Activated naive CD8-positive, alpha-beta T cell treated with anti-CD3 and anti-CD28 coated beads, Interleukin-2, amount 50 U/mL, for 24 hours (primary cell): ENCODE results near the gene SKP2.

Experiments
- ATAC-seq: fragments of 150-1000 bp; cut with Tn5 transposase; one replicate; pipeline ENCODE4 v1.10.0; 2021
- DNase-seq: peaks from one replicate; pipeline ENCODE4 v3.0.0; 2021
- H3K27ac Mint-ChIP-seq: one replicate; pipeline ENCODE4 v1.8.0; 2021; ENCODE audit warnings: mild to moderate bottlenecking, mixed read lengths
- H3K27me3 Mint-ChIP-seq: one replicate; pipeline ENCODE4 v1.8.0; 2021; ENCODE audit warnings: mixed read lengths
- H3K36me3 Mint-ChIP-seq: one replicate; pipeline ENCODE4 v1.8.0; 2021; ENCODE audit warnings: low read depth, mixed read lengths
- H3K4me1 Mint-ChIP-seq: one replicate; pipeline ENCODE4 v1.8.0; 2021; ENCODE audit warnings: mixed read lengths
- H3K4me3 Mint-ChIP-seq: one replicate; pipeline ENCODE4 v1.8.0; 2021; ENCODE audit warnings: mild to moderate bottlenecking, moderate library complexity, mixed read lengths
- H3K9me3 Mint-ChIP-seq: one replicate; pipeline ENCODE4 v1.8.0; 2021; ENCODE audit warnings: mixed read lengths

Gene SKP2

DNA sequence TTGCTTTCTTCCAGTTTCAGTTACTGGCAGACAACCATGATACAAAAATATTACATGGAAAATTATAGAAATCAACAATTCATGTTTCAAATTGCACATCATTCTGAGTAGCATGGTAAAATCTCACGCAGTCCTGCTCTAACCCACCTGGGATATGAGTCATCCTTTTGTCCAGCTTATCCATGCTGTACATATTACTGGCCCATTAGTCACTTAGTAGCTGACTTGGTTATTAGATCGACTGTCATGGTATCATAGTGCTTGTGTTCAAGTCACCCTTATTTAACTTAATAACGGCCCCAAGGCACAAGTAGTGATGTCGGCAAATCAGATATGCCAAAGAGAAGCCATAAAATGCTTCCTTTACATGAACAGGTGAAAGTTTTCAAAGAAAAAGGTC lies 48.6 kb downstream of the SKP2 start:
- Mint-ChIP-seq H3K4me1 (peaks cover 2% of the 10 kb centered on the region), H3K27ac (no peak overlapping the region), H3K27me3 (no peaks in the 10 kb centered on the region), H3K36me3 (peaks cover 33% of the 10 kb centered on the region), H3K4me3 (no peak overlapping the region), H3K9me3 (no peaks in the 10 kb centered on the region)
- no peak for ATAC-seq
- DNase-seq, result no peak

- ATAC-seq, result no peak
- Mint-ChIP-seq H3K27ac (no peak overlapping the region), H3K36me3 (peaks cover 27% of the 10 kb centered on the region), H3K4me1 (peaks cover 2% of the 10 kb centered on the region), H3K9me3 (no peaks in the 10 kb centered on the region), H3K27me3 (no peaks in the 10 kb centered on the region), H3K4me3 (no peak overlapping the region)
- DNase-seq, result no peak
These were observed 50.6 kb downstream of the SKP2 start for GRCh38 chr5:36202521-36202961.

DNA sequence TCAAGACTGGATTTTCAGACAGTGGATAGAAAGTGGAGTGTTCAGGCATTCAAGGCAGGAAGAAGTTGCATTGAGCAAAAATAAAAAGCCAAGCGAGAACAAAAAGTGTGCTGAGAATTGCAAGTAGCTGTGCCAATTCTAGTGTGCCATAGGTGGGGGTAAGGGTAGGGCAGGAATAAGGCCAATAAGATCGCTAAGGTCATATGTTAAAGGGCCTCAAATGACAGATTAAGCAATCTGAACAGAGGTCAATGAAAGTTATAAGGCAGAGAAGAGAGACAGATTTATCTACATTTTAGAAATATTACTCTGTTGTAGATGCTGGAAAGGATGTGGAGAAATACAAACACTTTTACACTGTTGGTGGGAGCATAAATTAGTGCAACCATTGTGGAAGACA lies 53.4 kb downstream of the SKP2 start:
- H3K36me3 Mint-ChIP-seq, result peaks cover 22% of the 10 kb centered on the region
- peaks cover 2% of the 10 kb centered on the region for H3K4me1 Mint-ChIP-seq
- no peak overlapping the region for H3K4me3 Mint-ChIP-seq
- DNase-seq, result no peak
- no peak for ATAC-seq
- no peak overlapping the region for H3K27ac Mint-ChIP-seq
- no peaks in the 10 kb centered on the region for H3K27me3 Mint-ChIP-seq
- H3K9me3 Mint-ChIP-seq, result no peaks in the 10 kb centered on the region

DNA sequence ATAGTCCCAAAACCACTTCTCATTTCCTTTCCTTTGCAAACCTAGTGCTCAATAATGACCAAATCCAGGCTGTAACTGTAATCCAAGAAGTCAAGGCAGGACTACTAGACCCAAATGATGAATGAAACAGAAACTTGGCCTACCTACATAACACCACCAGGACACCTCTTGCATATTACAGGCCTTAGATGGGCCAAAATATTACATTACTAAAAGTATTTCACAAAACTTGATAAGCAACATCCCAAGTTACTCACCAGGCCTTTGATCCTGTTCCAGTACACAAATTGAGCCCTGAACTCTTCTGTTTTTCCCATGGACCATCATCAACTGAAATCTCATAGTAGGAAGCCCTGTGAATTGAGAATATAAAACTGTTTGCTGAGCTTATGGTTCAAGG lies 55.0 kb downstream of the SKP2 start:
- DNase-seq (no peak), ATAC-seq (no peak)
- Mint-ChIP-seq H3K4me1 (peaks cover 2% of the 10 kb centered on the region), H3K27ac (no peak overlapping the region), H3K27me3 (no peaks in the 10 kb centered on the region), H3K4me3 (no peak overlapping the region), H3K9me3 (no peaks in the 10 kb centered on the region), H3K36me3 (peaks cover 24% of the 10 kb centered on the region)

- no peak for ATAC-seq
- Mint-ChIP-seq H3K36me3 (peaks cover 23% of the 10 kb centered on the region), H3K27ac (no peak overlapping the region), H3K4me3 (no peak overlapping the region), H3K27me3 (no peaks in the 10 kb centered on the region), H3K9me3 (no peaks in the 10 kb centered on the region), H3K4me1 (no peaks in the 10 kb centered on the region)
- no peak for DNase-seq
These were observed 56.9 kb downstream of the SKP2 start for GRCh38 chr5:36208786-36209185.

DNA sequence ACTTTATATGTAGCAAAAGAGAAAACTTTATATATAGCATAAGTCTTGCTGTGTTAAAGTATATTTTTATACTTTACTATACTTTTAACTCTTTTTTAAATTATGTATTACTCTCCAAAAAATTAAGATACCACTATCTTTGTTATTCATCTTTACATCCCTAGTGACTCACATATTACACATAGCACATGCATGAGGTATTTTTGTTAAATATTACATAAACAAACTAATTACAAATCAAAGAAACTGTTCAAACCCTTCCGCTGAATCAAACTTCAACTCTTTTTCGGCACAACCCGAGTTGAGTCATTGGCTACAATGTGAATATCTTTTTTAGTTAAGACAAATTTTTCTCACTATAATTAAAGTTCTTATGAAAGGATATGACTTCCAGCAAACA lies 57.8 kb downstream of the SKP2 start:
- Mint-ChIP-seq H3K27ac (no peak overlapping the region), H3K9me3 (no peaks in the 10 kb centered on the region), H3K4me3 (no peak overlapping the region), H3K4me1 (no peaks in the 10 kb centered on the region), H3K27me3 (no peaks in the 10 kb centered on the region), H3K36me3 (peaks cover 24% of the 10 kb centered on the region)
- ATAC-seq, result no peak
- no peak for DNase-seq

DNA sequence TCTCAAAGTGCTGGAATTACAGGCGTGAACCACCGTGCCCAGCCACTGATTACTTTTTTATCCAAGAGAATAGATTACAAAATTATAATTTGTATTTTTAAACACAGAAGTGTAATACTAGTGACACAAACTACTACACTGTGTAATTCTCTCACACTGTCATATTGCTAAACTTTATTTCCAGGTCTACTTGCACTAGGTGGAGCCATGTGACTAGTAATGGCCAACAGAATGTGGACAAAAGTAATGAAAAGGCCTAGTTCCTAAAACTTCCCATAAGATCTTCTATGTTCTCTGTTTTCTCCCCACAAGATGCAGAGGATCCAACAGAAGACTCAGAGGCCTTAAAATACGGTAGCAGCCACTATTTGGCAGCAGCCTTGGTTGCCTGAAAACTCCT lies 62.5 kb downstream of the SKP2 start:
- Mint-ChIP-seq H3K27ac (no peak overlapping the region), H3K4me1 (no peaks in the 10 kb centered on the region), H3K4me3 (no peak overlapping the region), H3K27me3 (no peaks in the 10 kb centered on the region), H3K36me3 (peaks cover 15% of the 10 kb centered on the region), H3K9me3 (no peaks in the 10 kb centered on the region)
- DNase-seq, result no peak
- ATAC-seq, result no peak

- H3K4me1 Mint-ChIP-seq, result no peaks in the 10 kb centered on the region
These were observed 64.0 kb downstream of the SKP2 start for GRCh38 chr5:36215910-36216309.

DNA sequence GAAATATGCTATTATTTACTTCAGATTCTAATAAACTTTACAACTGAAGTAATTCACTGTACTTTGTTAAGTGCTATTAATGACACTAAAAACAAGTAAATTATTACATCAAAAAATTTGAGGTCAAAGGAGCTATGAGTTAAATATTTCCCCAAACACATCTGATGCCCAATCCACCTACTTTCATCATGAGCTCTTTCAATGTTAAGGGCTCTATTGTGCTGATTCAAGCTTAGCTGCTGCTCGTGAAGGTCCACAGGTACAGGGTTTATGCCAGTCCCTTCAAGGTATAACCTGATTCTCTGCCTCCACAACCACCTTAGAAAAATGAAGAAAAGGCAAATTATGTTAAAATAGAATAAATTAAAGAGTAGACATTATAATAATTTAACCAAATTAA lies 65.7 kb downstream of the SKP2 start:
- Mint-ChIP-seq H3K27me3 (no peaks in the 10 kb centered on the region), H3K27ac (no peak overlapping the region), H3K36me3 (peaks cover 21% of the 10 kb centered on the region), H3K4me3 (no peak overlapping the region), H3K4me1 (no peaks in the 10 kb centered on the region), H3K9me3 (no peaks in the 10 kb centered on the region)
- no peak for ATAC-seq
- no peak for DNase-seq

More at GRCh38 chr5:36215910-36216309, 64.0 kb downstream of the SKP2 start:
- no peaks in the 10 kb centered on the region for H3K27me3 Mint-ChIP-seq
- H3K36me3 Mint-ChIP-seq, result peaks cover 19% of the 10 kb centered on the region
- H3K9me3 Mint-ChIP-seq, result no peaks in the 10 kb centered on the region
- DNase-seq (no peak), ATAC-seq (no peak)
- no peak overlapping the region for H3K27ac Mint-ChIP-seq
- H3K4me3 Mint-ChIP-seq, result no peak overlapping the region

GRCh38 chr5:36217988-36218387 lies 66.1 kb downstream of the SKP2 start:
- H3K27me3 Mint-ChIP-seq, result no peaks in the 10 kb centered on the region
- no peak for ATAC-seq

DNA sequence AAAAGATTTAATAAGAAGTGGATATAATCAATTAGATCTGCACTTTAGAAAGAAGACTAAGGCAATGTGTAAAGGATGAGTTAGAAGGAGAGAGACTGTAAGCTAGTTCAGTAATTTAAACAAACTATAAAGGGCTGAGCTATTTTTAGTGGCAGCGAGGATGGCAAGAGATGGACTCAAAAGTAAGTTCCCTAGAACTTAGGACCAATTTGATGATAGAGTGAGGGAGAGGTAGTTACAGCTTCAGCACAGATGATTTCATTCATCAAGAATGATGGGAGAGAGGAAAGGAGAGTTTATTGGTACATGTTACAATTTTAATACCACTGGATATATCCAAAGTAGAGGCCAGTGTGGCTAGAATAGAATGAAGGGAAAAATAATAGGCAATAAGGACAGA lies 70.7 kb downstream of the SKP2 start:
- Mint-ChIP-seq H3K4me3 (no peak overlapping the region), H3K27me3 (no peaks in the 10 kb centered on the region), H3K9me3 (no peaks in the 10 kb centered on the region), H3K27ac (no peak overlapping the region), H3K36me3 (peaks cover 25% of the 10 kb centered on the region), H3K4me1 (no peaks in the 10 kb centered on the region)
- no peak for ATAC-seq
- DNase-seq, result no peak

More at GRCh38 chr5:36217988-36218387, 66.1 kb downstream of the SKP2 start:
- no peaks in the 10 kb centered on the region for H3K4me1 Mint-ChIP-seq
- DNase-seq, result no peak
- H3K4me3 Mint-ChIP-seq, result no peak overlapping the region
- H3K27ac Mint-ChIP-seq, result no peak overlapping the region
- peaks cover 21% of the 10 kb centered on the region for H3K36me3 Mint-ChIP-seq
- H3K9me3 Mint-ChIP-seq, result no peaks in the 10 kb centered on the region

GRCh38 chr5:36227046-36227445 lies 75.1 kb downstream of the SKP2 start:
- ATAC-seq (no peak), DNase-seq (no peak)
- peaks cover 14% of the 10 kb centered on the region for H3K36me3 Mint-ChIP-seq
- H3K4me3 Mint-ChIP-seq, result no peak overlapping the region
- H3K4me1 Mint-ChIP-seq, result no peaks in the 10 kb centered on the region
- no peak overlapping the region for H3K27ac Mint-ChIP-seq
- no peaks in the 10 kb centered on the region for H3K9me3 Mint-ChIP-seq
- no peaks in the 10 kb centered on the region for H3K27me3 Mint-ChIP-seq

DNA sequence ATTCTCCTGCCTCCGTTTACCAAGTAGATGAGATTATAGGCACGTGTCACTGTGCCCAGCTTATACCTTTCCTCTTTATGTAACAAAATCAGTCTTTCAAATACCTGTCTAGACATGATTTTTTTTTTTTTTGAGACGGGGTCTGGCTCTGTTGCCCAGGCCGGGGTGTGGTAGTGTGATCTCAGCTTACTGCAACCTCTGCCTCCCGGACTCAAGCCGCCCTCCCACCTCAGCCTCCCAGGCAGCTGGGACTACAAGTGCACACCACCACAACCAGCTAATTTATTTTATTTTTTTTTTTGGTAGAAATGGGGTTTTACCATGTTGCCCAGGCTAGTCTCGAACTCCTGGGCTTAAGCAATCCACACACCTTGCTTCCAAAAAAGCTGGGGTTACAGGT lies 76.6 kb downstream of the SKP2 start:
- Mint-ChIP-seq H3K36me3 (peaks cover 16% of the 10 kb centered on the region), H3K27me3 (no peaks in the 10 kb centered on the region), H3K27ac (no peak overlapping the region), H3K9me3 (no peaks in the 10 kb centered on the region), H3K4me1 (no peaks in the 10 kb centered on the region), H3K4me3 (no peak overlapping the region)
- DNase-seq (no peak), ATAC-seq (no peak)

DNA sequence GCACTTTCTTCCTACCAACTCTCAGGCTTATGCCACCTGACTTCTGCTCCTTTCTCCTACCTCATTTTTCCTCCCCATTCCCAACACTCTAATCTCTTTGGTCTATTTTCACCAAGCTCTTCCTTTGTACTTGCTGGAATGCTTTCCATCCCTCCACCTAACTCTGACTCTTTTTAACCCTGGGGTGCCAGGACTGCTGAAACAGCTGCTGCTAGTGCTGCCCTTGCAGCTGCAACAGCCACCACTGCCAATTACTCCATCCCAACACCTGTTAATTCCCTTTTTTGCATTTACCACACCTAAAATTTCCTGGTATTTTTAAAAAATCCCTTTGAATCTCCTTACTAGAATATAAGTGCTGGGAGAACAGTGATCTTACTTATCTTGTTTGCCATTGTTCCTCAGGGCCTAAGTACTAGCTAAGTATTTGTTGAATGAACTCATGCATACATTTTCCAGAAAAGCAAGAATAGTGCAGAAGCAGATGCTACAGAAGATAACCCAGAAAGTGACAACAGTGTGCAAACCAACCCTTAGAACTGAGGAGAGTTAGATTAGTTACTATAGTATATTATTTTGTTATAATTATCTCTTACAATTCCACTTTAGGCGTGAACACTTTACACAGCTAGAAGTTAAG lies 78.4 kb downstream of the SKP2 start:
- no peaks in the 10 kb centered on the region for H3K27me3 Mint-ChIP-seq
- DNase-seq (no peak), ATAC-seq (no peak)
- H3K4me1 Mint-ChIP-seq, result no peaks in the 10 kb centered on the region
- H3K9me3 Mint-ChIP-seq, result no peaks in the 10 kb centered on the region
- no peak overlapping the region for H3K27ac Mint-ChIP-seq
- no peak overlapping the region for H3K4me3 Mint-ChIP-seq
- peaks cover 9% of the 10 kb centered on the region for H3K36me3 Mint-ChIP-seq

DNA sequence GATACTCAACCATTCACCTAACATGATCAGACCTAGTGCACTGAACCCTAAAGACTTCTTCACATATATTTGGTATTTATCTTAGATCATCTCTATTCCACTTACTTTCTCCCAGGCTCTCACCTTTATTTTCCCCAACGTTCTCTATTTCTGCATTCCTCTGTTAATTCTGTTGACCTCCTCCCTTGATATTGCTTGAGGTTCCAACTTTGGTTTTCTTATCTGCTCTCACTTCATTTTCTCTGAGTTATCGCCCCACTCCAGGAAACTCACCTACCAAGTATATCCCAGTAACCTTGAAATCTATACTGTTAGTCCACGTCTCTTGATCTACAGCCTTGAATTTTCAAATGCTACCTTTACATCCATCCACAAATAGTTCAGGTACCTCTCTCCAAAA lies 80.6 kb downstream of the SKP2 start:
- DNase-seq (no peak), ATAC-seq (no peak)
- H3K27me3 Mint-ChIP-seq, result no peaks in the 10 kb centered on the region
- peaks cover 5% of the 10 kb centered on the region for H3K4me1 Mint-ChIP-seq
- H3K36me3 Mint-ChIP-seq, result peaks cover 3% of the 10 kb centered on the region
- no peak overlapping the region for H3K4me3 Mint-ChIP-seq
- H3K9me3 Mint-ChIP-seq, result no peaks in the 10 kb centered on the region
- H3K27ac Mint-ChIP-seq, result no peak overlapping the region
